Activated CD8-positive, alpha-beta T cell treated with anti-CD3 and anti-CD28 coated beads for 36 hours (primary cell): Measurements from ENCODE around the gene AFDN. TPM values are rescaled to one million over a fixed set of nuclear protein-coding genes. Genes with fewer than 3 reads are reported as not detected.

Experiments
- ATAC-seq: fragments of 200-7000 bp; cut with Tn5 transposase; one replicate; pipeline ENCODE4 v1.10.0; 2021; ENCODE audit warnings: mild to moderate bottlenecking, moderate library complexity
- CTCF ChIA-PET: fragments of 350-600 bp; sonication (Branson Sonifier 250); formaldehyde crosslinking; loops from one replicate; lab custom pipeline; 2021; ENCODE audit warnings: antibody characterized with exemption; lab: Charles Lee
- POLR2A ChIA-PET: fragments of 350-600 bp; sonication (Branson Sonifier 250); formaldehyde crosslinking; loops from one replicate; lab custom pipeline; 2021; ENCODE audit warnings: antibody characterized with exemption; lab: Charles Lee
- DNase-seq: peaks from one replicate; pipeline ENCODE4 v3.0.0-alpha.2; 2020
- H3K27ac Mint-ChIP-seq: one replicate; pipeline ENCODE4 v1.8.0; 2021; ENCODE audit warnings: mild to moderate bottlenecking, mixed read lengths
- H3K27me3 Mint-ChIP-seq: one replicate; pipeline ENCODE4 v1.8.0; 2021; ENCODE audit warnings: mixed read lengths
- H3K36me3 Mint-ChIP-seq: one replicate; pipeline ENCODE4 v1.8.0; 2021; ENCODE audit warnings: low read depth, mixed read lengths
- H3K4me1 Mint-ChIP-seq: one replicate; pipeline ENCODE4 v1.8.0; 2021; ENCODE audit warnings: low read depth, mixed read lengths
- H3K4me3 Mint-ChIP-seq: one replicate; pipeline ENCODE4 v1.8.0; 2021; ENCODE audit warnings: mild to moderate bottlenecking, moderate library complexity, mixed read lengths
- H3K9me3 Mint-ChIP-seq: one replicate; pipeline ENCODE4 v1.8.0; 2021; ENCODE audit warnings: mixed read lengths
- CTCF ChIP-seq: fragments of 200-600 bp; IDR thresholded peaks from one replicate; pipeline ENCODE4 v1.8.0; 2022; ENCODE audit warnings: antibody characterized with exemption, mild to moderate bottlenecking
- intact Hi-C: fragments of 100-400 bp; cut with micrococcal nuclease; formaldehyde crosslinking; loops from one replicate; pipeline ENCODE4 v1.10.0; 2022
- total RNA-seq, 2 experiments: library from RNA; stranded (reverse); gene quantifications; one replicate each; pipeline ENCODE4 v1.2.3, GENCODE V29; 2021

AFDN gene
- total RNA-seq, 2 experiments from 2014 or later, result 13.0 to 14.1 TPM

GRCh38 chr6:168004945-168005344 is 178.2 kb downstream of the AFDN start:
- H3K9me3 Mint-ChIP-seq, result peaks cover 2% of the 10 kb centered on the region
- ChIA-PET CTCF (no interaction called here), POLR2A (no interaction called here)
- DNase-seq, result no peak
- ATAC-seq, result no peak
- H3K4me3 Mint-ChIP-seq, result no peak overlapping the region
- H3K36me3 Mint-ChIP-seq, result no peaks in the 10 kb centered on the region
- no peak for TF ChIP-seq CTCF
- H3K4me1 Mint-ChIP-seq, result no peaks in the 10 kb centered on the region
- no peaks in the 10 kb centered on the region for H3K27me3 Mint-ChIP-seq
- H3K27ac Mint-ChIP-seq, result no peak overlapping the region
- intact Hi-C loops, result no loop called here

- ChIA-PET POLR2A (no interaction called here), CTCF (no interaction called here)
- no peak for TF ChIP-seq CTCF
- no peak for DNase-seq
- no peaks in the 10 kb centered on the region for H3K27me3 Mint-ChIP-seq
- intact Hi-C loops, result no loop called here
- ATAC-seq, result no peak
- H3K27ac Mint-ChIP-seq, result no peak overlapping the region
- H3K4me3 Mint-ChIP-seq, result no peak overlapping the region
- H3K4me1 Mint-ChIP-seq, result no peaks in the 10 kb centered on the region
- H3K36me3 Mint-ChIP-seq, result no peaks in the 10 kb centered on the region
- H3K9me3 Mint-ChIP-seq, result peaks cover 7% of the 10 kb centered on the region
These were observed 179.1 kb downstream of the AFDN start for GRCh38 chr6:168005796-168006195.

- peaks cover 19% of the 10 kb centered on the region for H3K9me3 Mint-ChIP-seq
- no peaks in the 10 kb centered on the region for H3K27me3 Mint-ChIP-seq
- no peak overlapping the region for H3K4me3 Mint-ChIP-seq
- peaks cover 2% of the 10 kb centered on the region for H3K36me3 Mint-ChIP-seq
- CTCF ChIA-PET, result no interaction called here
- no peak overlapping the region for H3K27ac Mint-ChIP-seq
- POLR2A ChIA-PET, result no interaction called here
- intact Hi-C loops, result no loop called here
- TF ChIP-seq CTCF, result no peak
- no peaks in the 10 kb centered on the region for H3K4me1 Mint-ChIP-seq
- no peak for ATAC-seq
- DNase-seq, result no peak
These were observed 181.1 kb downstream of the AFDN start for GRCh38 chr6:168007592-168008338.

GRCh38 chr6:168009331-168009730 is 182.6 kb downstream of the AFDN start:
- intact Hi-C loops, result no loop called here
- no peak overlapping the region for H3K4me3 Mint-ChIP-seq
- TF ChIP-seq CTCF, result no peak
- DNase-seq, result no peak
- ChIA-PET CTCF (no interaction called here), POLR2A (no interaction called here)
- H3K36me3 Mint-ChIP-seq, result peaks cover 2% of the 10 kb centered on the region
- ATAC-seq, result no peak
- no peaks in the 10 kb centered on the region for H3K4me1 Mint-ChIP-seq
- peaks cover 19% of the 10 kb centered on the region for H3K9me3 Mint-ChIP-seq
- no peak overlapping the region for H3K27ac Mint-ChIP-seq
- H3K27me3 Mint-ChIP-seq, result no peaks in the 10 kb centered on the region

GRCh38 chr6:168011291-168011690 is 184.6 kb downstream of the AFDN start:
- POLR2A ChIA-PET, result no interaction called here
- TF ChIP-seq CTCF, result no peak
- Mint-ChIP-seq H3K4me3 (no peak overlapping the region), H3K36me3 (peaks cover 2% of the 10 kb centered on the region), H3K27ac (no peak overlapping the region), H3K4me1 (no peaks in the 10 kb centered on the region), H3K9me3 (peaks cover 19% of the 10 kb centered on the region), H3K27me3 (peaks cover 5% of the 10 kb centered on the region)
- DNase-seq (no peak), ATAC-seq (no peak)
- intact Hi-C loops, result no loop called here
- CTCF ChIA-PET, result no interaction called here
